ENCODE measurements around the gene PHETA1. TPM values are rescaled to one million over a fixed set of nuclear protein-coding genes. Genes with fewer than 3 reads are reported as not detected.
"Not testable (repeated sequence)": the region's sequence is repeated elsewhere in the genome, so short reads cannot be mapped to it uniquely, and the experiment has no call there.

The PHETA1 gene
- total and polyA plus RNA-seq, 2 donors (not counting 3 experiments of a cell fraction or from before 2014, with no cell fraction given) = 10.6 to 20.0 TPM

DNA sequence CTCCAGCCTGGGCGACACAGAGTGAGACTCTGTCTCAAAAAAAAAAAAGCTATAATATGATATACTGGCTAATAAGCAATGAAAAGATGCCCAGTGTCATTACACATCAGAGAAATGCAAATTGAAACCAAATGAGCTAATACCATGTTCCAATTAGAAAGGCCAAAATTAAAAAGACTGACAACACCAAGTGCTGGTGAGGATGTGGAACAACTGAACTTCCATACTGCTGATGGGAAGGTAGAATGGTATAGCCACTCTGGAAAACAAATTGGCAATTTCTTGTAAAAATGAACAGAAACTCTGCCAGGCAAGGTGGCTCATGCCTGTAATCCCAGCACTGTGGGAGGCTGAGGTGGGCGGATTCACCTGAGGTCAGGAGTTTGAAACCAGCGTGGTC, 8.5 kb upstream of the PHETA1 start:
- H3K4me2 ChIP-seq (ENCODE audit: insufficient read depth, low read length) = no peak overlapping the region
- H3K9me3 ChIP-seq (replicated peaks; ENCODE audit: control insufficient read depth, insufficient read depth, low read length) = no peaks in the 10 kb centered on the region
- ChIA-PET CTCF (interaction anchor here (0.7 to 1.6 kb wide), 2 partner anchors 10 to 20 kb away, joined by 3 to 5 read pairs; no protein-coding TSS in a partner anchor), POLR2A (interaction anchor here (0.7 kb wide), 1 partner anchor 183 kb away, joined by 4 read pairs; no protein-coding TSS in a partner anchor)
- FAIRE-seq (no peak), DNase-seq (ENCODE audit: low read depth, low spot score) (no peak)
- no TSS peak for BruUV-seq (replicated peaks)
- H2AFZ ChIP-seq (ENCODE audit: low read depth, low read length) = no peak overlapping the region
- intact Hi-C loops (cut with micrococcal nuclease) = no loop called here
- H3K9me1 ChIP-seq (replicated peaks; ENCODE audit: control insufficient read depth, extremely low read depth, insufficient read depth, low read length) = no peaks in the 10 kb centered on the region
- no peak overlapping the region for H3K27ac ChIP-seq (ENCODE audit: insufficient read depth, low read depth, low read length)
- no peak overlapping the region for H3K9ac ChIP-seq (replicated peaks; ENCODE audit: extremely low read depth, insufficient read depth, low read length)
- no peak overlapping the region for H3K4me3 ChIP-seq (replicated peaks in 1 of 3; ENCODE audit: insufficient read depth in 1 of 3, low read depth in 1 of 3, low read length in 3 of 3)
- no peaks in the 10 kb centered on the region for H3K79me2 ChIP-seq (ENCODE audit: control insufficient read depth, insufficient read depth, low read length)
- peaks cover 0 to 4% of the 10 kb centered on the region in 2 experiments for H3K27me3 ChIP-seq (ENCODE audit: control insufficient read depth in 2 of 2, insufficient read depth in 2 of 2, low read length in 2 of 2)
- dilution Hi-C loops (cut with MboI; ENCODE audit: extremely low pct_ligation_motif_present, low sequenced_read_pairs) = no loop called here
- no peaks in the 10 kb centered on the region for H4K20me1 ChIP-seq (replicated peaks; ENCODE audit: control insufficient read depth, extremely low read depth, insufficient read depth, low read length)
- TF ChIP-seq GATA2 (IDR thresholded peaks at IDR 0.05; ENCODE audit: insufficient read depth, insufficient read length, low read depth, low read length) = no peak
- no peak for TF ChIP-seq MYC (IDR thresholded peaks at IDR 0.05; ENCODE audit: low read depth, low read length)
- no peak for TF ChIP-seq EZH2 (IDR thresholded peaks at IDR 0.05; ENCODE audit: borderline replicate concordance, low read depth, low read length, severe bottlenecking)
- H3K4me1 ChIP-seq (ENCODE audit: control insufficient read depth, extremely low read depth, insufficient read depth, low read length) = no peaks in the 10 kb centered on the region
- no peaks in the 10 kb centered on the region for H3K36me3 ChIP-seq (ENCODE audit: control insufficient read depth in 2 of 2, extremely low read depth in 1 of 2, insufficient read depth in 2 of 2, low read length in 2 of 2)

GRCh38 chr12:111373231-111373630, 4.3 kb upstream of the PHETA1 start:
- POLR2A ChIA-PET = interaction anchor here (0.7 kb wide), 1 partner anchor 72 kb away, joined by 6 read pairs; no protein-coding TSS in a partner anchor
- peaks cover 11% of the 10 kb centered on the region for H3K4me1 ChIP-seq (ENCODE audit: control insufficient read depth, extremely low read depth, insufficient read depth, low read length)
- H3K4me2 ChIP-seq (ENCODE audit: insufficient read depth, low read length); H3K27me3 ChIP-seq (ENCODE audit: control insufficient read depth in 2 of 2, insufficient read depth in 2 of 2, low read length in 2 of 2); FAIRE-seq; H3K9ac ChIP-seq (replicated peaks; ENCODE audit: extremely low read depth, insufficient read depth, low read length); H3K36me3 ChIP-seq (ENCODE audit: control insufficient read depth in 2 of 2, extremely low read depth in 1 of 2, insufficient read depth in 2 of 2, low read length in 2 of 2); H3K9me3 ChIP-seq (replicated peaks; ENCODE audit: control insufficient read depth, insufficient read depth, low read length); H3K9me1 ChIP-seq (replicated peaks; ENCODE audit: control insufficient read depth, extremely low read depth, insufficient read depth, low read length); dilution Hi-C loops (cut with MboI; ENCODE audit: extremely low pct_ligation_motif_present, low sequenced_read_pairs); H3K4me3 ChIP-seq (replicated peaks in 1 of 3; ENCODE audit: insufficient read depth in 1 of 3, low read depth in 1 of 3, low read length in 3 of 3); H3K27ac ChIP-seq (ENCODE audit: insufficient read depth, low read depth, low read length); intact Hi-C loops (cut with micrococcal nuclease); H2AFZ ChIP-seq (ENCODE audit: low read depth, low read length); CTCF ChIA-PET; DNase-seq (ENCODE audit: low read depth, low spot score); H4K20me1 ChIP-seq (replicated peaks; ENCODE audit: control insufficient read depth, extremely low read depth, insufficient read depth, low read length); BruUV-seq (replicated peaks); H3K79me2 ChIP-seq (ENCODE audit: control insufficient read depth, insufficient read depth, low read length): not testable (repeated sequence)

Measured in endothelial cell of umbilical vein (primary cell).